Chondrocyte (in vitro differentiated cells): ENCODE data around the gene LPP. TPM values are rescaled to one million over a fixed set of nuclear protein-coding genes. Genes with fewer than 3 reads are reported as not detected.

Experiments
- DNase-seq: peaks from one replicate; pipeline ENCODE4 v3.0.0; 2021; ENCODE audit warnings: mixed read lengths, low spot score
- H3K27ac Mint-ChIP-seq: one replicate; pipeline ENCODE4 v1.8.0; 2021; ENCODE audit warnings: mild to moderate bottlenecking, moderate library complexity, mixed read lengths; ENCODE audit not compliant: unreplicated experiment
- H3K27me3 Mint-ChIP-seq: 2 replicates; pipeline ENCODE4 v1.8.0; 2021; ENCODE audit warnings: low read depth, mixed read lengths
- H3K36me3 Mint-ChIP-seq: 2 replicates; pipeline ENCODE4 v1.8.0; 2021; ENCODE audit warnings: low read depth, mixed read lengths
- H3K4me1 Mint-ChIP-seq: 2 replicates; pipeline ENCODE4 v1.8.0; 2021; ENCODE audit warnings: low read depth, mild to moderate bottlenecking, mixed read lengths
- H3K4me3 Mint-ChIP-seq: one replicate; pipeline ENCODE4 v1.8.0; 2021; ENCODE audit warnings: mild to moderate bottlenecking, moderate library complexity, mixed read lengths; ENCODE audit not compliant: unreplicated experiment
- H3K9me3 Mint-ChIP-seq: 2 replicates; pipeline ENCODE4 v1.8.0; 2021; ENCODE audit warnings: low read depth, mixed read lengths
- CTCF ChIP-seq: fragments of 200-600 bp; sonication (generic); IDR thresholded peaks from 2 replicates; pipeline ENCODE4 v1.5.0; 2021; ENCODE audit warnings: antibody characterized with exemption, mild to moderate bottlenecking, moderate library complexity
- total RNA-seq: library from RNA; stranded (reverse); gene quantifications from 3 replicates; pipeline ENCODE4 v1.2.1, GENCODE V29; 2021

Gene LPP
- total RNA-seq, 1 donor from 2014 or later, result 295 TPM

GRCh38 chr3:188361888-188362287 lies 207.9 kb downstream of the LPP start:
- peaks cover 3% of the 10 kb centered on the region for H3K36me3 Mint-ChIP-seq
- no peak overlapping the region for H3K4me3 Mint-ChIP-seq
- H3K4me1 Mint-ChIP-seq, result peaks cover 48% of the 10 kb centered on the region
- no peak overlapping the region for H3K27ac Mint-ChIP-seq
- no peak for DNase-seq
- no peak for TF ChIP-seq CTCF
- H3K27me3 Mint-ChIP-seq, result no peaks in the 10 kb centered on the region
- no peaks in the 10 kb centered on the region for H3K9me3 Mint-ChIP-seq

- no peaks in the 10 kb centered on the region for H3K9me3 Mint-ChIP-seq
- no peak overlapping the region for H3K4me3 Mint-ChIP-seq
- H3K4me1 Mint-ChIP-seq, result peaks cover 49% of the 10 kb centered on the region
- peaks cover 3% of the 10 kb centered on the region for H3K36me3 Mint-ChIP-seq
- TF ChIP-seq CTCF, result peak; percentile 35
- no peaks in the 10 kb centered on the region for H3K27me3 Mint-ChIP-seq
- no peak for DNase-seq
- peak overlapping the region; percentile 50 for H3K27ac Mint-ChIP-seq
These were observed 208.5 kb downstream of the LPP start for GRCh38 chr3:188362405-188362831.

GRCh38 chr3:188365184-188365583 lies 211.2 kb downstream of the LPP start:
- Mint-ChIP-seq H3K27ac (no peak overlapping the region), H3K4me1 (peaks cover 54% of the 10 kb centered on the region), H3K9me3 (no peaks in the 10 kb centered on the region), H3K36me3 (peaks cover 3% of the 10 kb centered on the region), H3K27me3 (no peaks in the 10 kb centered on the region), H3K4me3 (no peak overlapping the region)
- no peak for TF ChIP-seq CTCF
- DNase-seq, result no peak

- no peaks in the 10 kb centered on the region for H3K9me3 Mint-ChIP-seq
- no peak overlapping the region for H3K4me3 Mint-ChIP-seq
- TF ChIP-seq CTCF, result no peak
- H3K27ac Mint-ChIP-seq, result peak overlapping the region; percentile 45
- DNase-seq, result no peak
- H3K4me1 Mint-ChIP-seq, result peaks cover 51% of the 10 kb centered on the region
- no peaks in the 10 kb centered on the region for H3K27me3 Mint-ChIP-seq
- peaks cover 6% of the 10 kb centered on the region for H3K36me3 Mint-ChIP-seq
These were observed 212.2 kb downstream of the LPP start for GRCh38 chr3:188365988-188366698.

- Mint-ChIP-seq H3K4me3 (no peak overlapping the region), H3K27ac (peak overlapping the region; percentile 65), H3K4me1 (peaks cover 45% of the 10 kb centered on the region), H3K27me3 (no peaks in the 10 kb centered on the region), H3K9me3 (no peaks in the 10 kb centered on the region), H3K36me3 (peaks cover 6% of the 10 kb centered on the region)
- no peak for DNase-seq
- no peak for TF ChIP-seq CTCF
These were observed 213.7 kb downstream of the LPP start for GRCh38 chr3:188367678-188368077.
